HCT116 (cell line): ENCODE data around the gene SNN. TPM values are rescaled to one million over a fixed set of nuclear protein-coding genes. Genes with fewer than 3 reads are reported as not detected.

Experiments used
- ATAC-seq: fragments of 200-7000 bp; cut with Tn5 transposase; 2 replicates; pipeline ENCODE4 v1.9.1; 2020; ENCODE audit warnings: mild to moderate bottlenecking, moderate library complexity
- BruUV-seq: library from RNA; stranded (reverse); fragments of 400-500 nt; replicated peaks from 2 replicates; lab custom pipeline; 2021; lab: Mats Ljungman, UMichigan
- CTCF ChIA-PET: fragments of 300-600 bp; sonication (Branson Sonifier 250); formaldehyde crosslinking; loops from one replicate; lab custom pipeline; 2021; ENCODE audit warnings: antibody characterized with exemption; lab: Charles Lee
- POLR2A ChIA-PET: fragments of 300-600, 350-600 bp; sonication (Branson Sonifier 250); formaldehyde crosslinking; loops from one replicate; lab custom pipeline; 2021; ENCODE audit warnings: antibody characterized with exemption; lab: Charles Lee
- RAD21 ChIA-PET, 2 experiments: fragments of 300-600 bp; sonication (Branson Sonifier 250); formaldehyde crosslinking; loops; one replicate each; lab custom pipeline; 2023; ENCODE audit warnings: low total read pairs in 2 of 2; ENCODE audit not compliant: uncharacterized antibody in 2 of 2, unreplicated experiment in 2 of 2, low non-redundant PET in 1 of 2; lab: Charles Lee
- DNase-seq: peaks from one replicate; pipeline ENCODE4 v3.0.0-alpha.2; 2010; ENCODE audit warnings: low read depth, low spot score
- H2AFZ ChIP-seq: fragments of 200-600 bp; shearing (Covaris generic), sonication (generic); 2 replicates; pipeline ENCODE4 v1.6.1; 2017; ENCODE audit warnings: low read depth, mixed run types, mixed read lengths, antibody characterized with exemption, low read length; ENCODE audit not compliant: poor library complexity, severe bottlenecking
- H3K27ac ChIP-seq: 2 replicates; pipeline ENCODE4 v1.5.1; 2012; ENCODE audit warnings: low read depth, low read length
- H3K27me3 ChIP-seq: fragments of 200-600 bp; sonication (generic); 2 replicates; pipeline ENCODE4 v1.6.1; 2016; ENCODE audit warnings: mixed run types, low read length, mixed read lengths; ENCODE audit not compliant: insufficient read depth
- H3K36me3 ChIP-seq, 2 experiments: fragments of 200-500 bp in 1 of 2; fragments of 200-600 bp in 1 of 2; sonication (Bioruptor generic) in 1 of 2; sonication (generic) in 1 of 2; 2 replicates each; pipeline versions ENCODE4 v1.5.1 to v1.6.1; 2014 to 2016; ENCODE audit warnings: low read length in 2 of 2, inconsistent platforms in 1 of 2, mixed read lengths in 1 of 2, mixed run types in 1 of 2; ENCODE audit not compliant: insufficient read depth in 2 of 2, control insufficient read depth in 1 of 2
- H3K4me1 ChIP-seq, 2 experiments: fragments of 200-600 bp in 1 of 2; sonication (generic) in 1 of 2; 2 replicates each; pipeline versions ENCODE4 v1.5.1 to v1.6.1; 2012 to 2017; ENCODE audit warnings: low read length in 2 of 2, inconsistent platforms in 1 of 2, mild to moderate bottlenecking in 1 of 2, mixed read lengths in 1 of 2, mixed run types in 1 of 2, moderate library complexity in 1 of 2; ENCODE audit not compliant: insufficient read depth in 2 of 2, control insufficient read depth in 1 of 2
- H3K4me2 ChIP-seq: fragments of 200-600 bp; sonication (generic); 2 replicates; pipeline ENCODE4 v1.6.1; 2017; ENCODE audit warnings: mixed run types, low read length, mixed read lengths
- H3K4me3 ChIP-seq, 2 experiments: fragments of 200-600 bp in 1 of 2; sonication (generic) in 1 of 2; replicated peaks in 1 of 2; 2 replicates each; pipeline ENCODE4 v1.5.1; 2011 to 2016; ENCODE audit warnings: low read length in 2 of 2, control low read depth in 1 of 2, low read depth in 1 of 2, mild to moderate bottlenecking in 1 of 2, mixed read lengths in 1 of 2, mixed run types in 1 of 2
- H3K79me2 ChIP-seq: fragments of 200-600 bp; sonication (generic); 2 replicates; pipeline ENCODE4 v1.6.1; 2017; ENCODE audit warnings: mild to moderate bottlenecking, mixed run types, low read length, moderate library complexity, mixed read lengths; ENCODE audit not compliant: insufficient read depth
- H3K9ac ChIP-seq: fragments of 200-600 bp; sonication (generic); 2 replicates; pipeline ENCODE4 v1.6.1; 2016; ENCODE audit warnings: low read length, mixed read lengths
- H3K9me2 ChIP-seq: fragments of 200-600 bp; sonication (generic), shearing (Covaris generic); 2 replicates; pipeline ENCODE4 v1.6.1; 2017; ENCODE audit warnings: mixed run types, mild to moderate bottlenecking, moderate library complexity; ENCODE audit not compliant: insufficient read depth
- H3K9me3 ChIP-seq, 2 experiments: fragments of 200-500 bp in 1 of 2; fragments of 200-600 bp in 1 of 2; sonication (Bioruptor generic) in 1 of 2; sonication (generic) in 1 of 2; 2 replicates each; pipeline ENCODE4 v1.6.1; 2014 to 2017; ENCODE audit warnings: low read length in 2 of 2, mixed read lengths in 2 of 2, inconsistent platforms in 1 of 2, low read depth in 1 of 2, mild to moderate bottlenecking in 1 of 2, mixed run types in 1 of 2, moderate library complexity in 1 of 2; ENCODE audit not compliant: control insufficient read depth in 1 of 2, insufficient read depth in 1 of 2
- H4K20me1 ChIP-seq: fragments of 200-600 bp; sonication (generic), shearing (Covaris generic); 2 replicates; pipeline ENCODE4 v1.6.1; 2017; ENCODE audit warnings: mixed run types, mild to moderate bottlenecking, moderate library complexity; ENCODE audit not compliant: insufficient read depth
- ATF3 ChIP-seq: IDR thresholded peaks from 2 replicates; pipeline ENCODE4 v1.6.1; 2012
- CTCF ChIP-seq, 3 experiments: fragments of 200-600 bp in 1 of 3; sonication (generic) in 1 of 3; IDR thresholded peaks in 2 of 3; conservative IDR thresholded peaks in 1 of 3; 2 replicates each; pipeline ENCODE4 v1.5.1; 2012 to 2017; ENCODE audit warnings: low read depth in 2 of 3, low read length in 2 of 3, antibody characterized with exemption in 1 of 3, borderline replicate concordance in 1 of 3, control low read depth in 1 of 3, mild to moderate bottlenecking in 1 of 3, mixed read lengths in 1 of 3, mixed run types in 1 of 3, moderate library complexity in 1 of 3; ENCODE audit not compliant: insufficient read depth in 1 of 3
- EGR1 ChIP-seq: IDR thresholded peaks from 2 replicates; pipeline ENCODE4 v1.6.1; 2012; ENCODE audit warnings: low read depth
- MAX ChIP-seq: IDR thresholded peaks from 2 replicates; pipeline ENCODE4 v1.6.1; 2012
- POLR2AphosphoS5 ChIP-seq: IDR thresholded peaks from 2 replicates; pipeline ENCODE4 v1.6.1; 2011; ENCODE audit warnings: mild to moderate bottlenecking, low read depth, low read length, moderate library complexity
- REST ChIP-seq: IDR thresholded peaks from 2 replicates; pipeline ENCODE4 v1.6.1; 2012; ENCODE audit warnings: low read depth
- SP1 ChIP-seq: IDR thresholded peaks from 2 replicates; pipeline ENCODE4 v1.6.1; 2012; ENCODE audit warnings: low read depth
- SRF ChIP-seq: IDR thresholded peaks from 2 replicates; pipeline ENCODE4 v1.6.1; 2012; ENCODE audit warnings: low read depth
- TCF7L2 ChIP-seq: IDR thresholded peaks from 2 replicates; pipeline ENCODE4 v1.7.0; 2011; ENCODE audit warnings: borderline replicate concordance, inconsistent platforms; ENCODE audit not compliant: insufficient read depth, insufficient read length; ENCODE audit errors: extremely low read depth
- intact Hi-C: fragments of 100-400 bp; cut with micrococcal nuclease; formaldehyde crosslinking; loops from 2 replicates; pipeline ENCODE4 v1.10.0; 2022
- total RNA-seq: library from RNA; stranded (reverse); gene quantifications from one replicate; pipeline ENCODE4 v1.2.1, GENCODE V29; 2021; ENCODE audit not compliant: unreplicated experiment

Gene SNN
- total RNA-seq, 1 experiment from 2014 or later: 12.2 TPM

GRCh38 chr16:11630768-11631056 is 37.5 kb upstream of the SNN start:
- H3K4me1 ChIP-seq: peaks cover 26 to 53% of the 10 kb centered on the region in 2 experiments
- no peak overlapping the region for H3K4me2 ChIP-seq
- no peak overlapping the region for H3K9ac ChIP-seq
- intact Hi-C loops: no loop called here
- no peaks in the 10 kb centered on the region for H3K9me2 ChIP-seq
- ChIA-PET POLR2A (interaction anchor here (2.2 kb wide), 1 partner anchor 9 kb away, joined by 5 read pairs; no protein-coding TSS in a partner anchor), CTCF (no interaction called here), RAD21 (no interaction called here)
- H3K27me3 ChIP-seq: no peaks in the 10 kb centered on the region
- H2AFZ ChIP-seq: no peak overlapping the region
- no peaks in the 10 kb centered on the region for H3K36me3 ChIP-seq
- no peak overlapping the region for H3K4me3 ChIP-seq
- H4K20me1 ChIP-seq: no peaks in the 10 kb centered on the region
- DNase-seq (no peak), ATAC-seq (no peak)
- no TSS peak for BruUV-seq
- H3K9me3 ChIP-seq: no peaks in the 10 kb centered on the region
- TF ChIP-seq REST: no peak
- TF ChIP-seq MAX: no peak
- TF ChIP-seq CTCF (IDR thresholded peaks at IDR 0.05 in 2 of 3, conservative IDR thresholded peaks at IDR 0.05 in 1 of 3; ENCODE audit: borderline replicate concordance in 1 of 3, insufficient read depth in 1 of 3, low read depth in 2 of 3, low read length in 2 of 3): no peak
- no peak for TF ChIP-seq TCF7L2
- TF ChIP-seq SRF: no peak
- no peak for TF ChIP-seq SP1
- TF ChIP-seq ATF3: no peak
- no peak for TF ChIP-seq EGR1
- no peak for TF ChIP-seq POLR2AphosphoS5
- no peak overlapping the region for H3K27ac ChIP-seq
- H3K79me2 ChIP-seq: no peaks in the 10 kb centered on the region
